ENCODE measurements around the gene TRPC4. TPM values are rescaled to one million over a fixed set of nuclear protein-coding genes. Genes with fewer than 3 reads are reported as not detected.

Gene TRPC4
- total RNA-seq, 1 experiment from 2014 or later, result 19.0 TPM

- no peak overlapping the region for H3K23ac ChIP-seq (ENCODE audit: insufficient read length, low read depth, low read length)
- no peak overlapping the region for H2BK20ac ChIP-seq (ENCODE audit: low read depth, low read length, poor library complexity, severe bottlenecking)
- no peak overlapping the region for H2AFZ ChIP-seq (ENCODE audit: low read length)
- no peak overlapping the region for H4K8ac ChIP-seq (replicated peaks; ENCODE audit: insufficient read length, low read depth, low read length)
- H3K9me3 ChIP-seq (ENCODE audit: control insufficient read depth, low read depth, low read length), result no peaks in the 10 kb centered on the region
- H3K79me2 ChIP-seq (ENCODE audit: insufficient read depth, low read length), result no peaks in the 10 kb centered on the region
- H3K4ac ChIP-seq (ENCODE audit: low read depth, low read length), result no peak overlapping the region
- H2BK12ac ChIP-seq (ENCODE audit: insufficient read length, low read depth, low read length), result no peak overlapping the region
- no peaks in the 10 kb centered on the region for H3K27me3 ChIP-seq (ENCODE audit: insufficient read depth, low read length)
- H3K14ac ChIP-seq (ENCODE audit: insufficient read depth, low read length), result no peak overlapping the region
- no peaks in the 10 kb centered on the region for H3K23me2 ChIP-seq (ENCODE audit: insufficient read length, low read depth, low read length, poor library complexity, severe bottlenecking)
- H3K18ac ChIP-seq (ENCODE audit: insufficient read length, low read depth, low read length), result no peak overlapping the region
- no peak overlapping the region for H3K9ac ChIP-seq (ENCODE audit: extremely low read depth, insufficient read length, low read length)
- peaks cover 0 to 4% of the 10 kb centered on the region in 2 experiments; a peak in 1 of 4 replicates for H3K4me1 Mint-ChIP-seq
- no peaks in the 10 kb centered on the region for H3K27me3 Mint-ChIP-seq (ENCODE audit: low read depth)
- no peak overlapping the region for H3K27ac ChIP-seq (ENCODE audit: insufficient read length, low read depth, low read length)
- TF ChIP-seq CTCF (conservative IDR thresholded peaks at IDR 0.05), result no peak
- no peak overlapping the region for H2BK120ac ChIP-seq (ENCODE audit: low read depth, low read length, poor library complexity, severe bottlenecking)
- no peak overlapping the region for H3K56ac ChIP-seq (ENCODE audit: insufficient read length, low read depth, low read length)
- H3K9me3 Mint-ChIP-seq, result no peaks in the 10 kb centered on the region
- H3K4me3 Mint-ChIP-seq, result no peak overlapping the region
- H2BK5ac ChIP-seq (ENCODE audit: insufficient read length, low read length), result no peak overlapping the region
- H3K79me1 ChIP-seq (ENCODE audit: insufficient read depth, low read depth, low read length, poor library complexity, severe bottlenecking), result no peaks in the 10 kb centered on the region
- no peak overlapping the region for H3T11ph ChIP-seq (ENCODE audit: low read length)
- H3K4me2 ChIP-seq (ENCODE audit: insufficient read depth, insufficient read length, low read length), result no peak overlapping the region
- no peak overlapping the region for H2BK15ac ChIP-seq (ENCODE audit: low read depth, low read length)
- H2AK5ac ChIP-seq (ENCODE audit: insufficient read length, low read length), result no peak overlapping the region
- no peak for DNase-seq
- H4K5ac ChIP-seq (ENCODE audit: insufficient read length, low read depth, low read length), result no peak overlapping the region
- no peaks in the 10 kb centered on the region for H4K20me1 ChIP-seq (ENCODE audit: control insufficient read depth, insufficient read depth, insufficient read length)
- H3K27ac Mint-ChIP-seq, result no peak overlapping the region
- no peak overlapping the region for H4K91ac ChIP-seq (ENCODE audit: insufficient read length, low read depth, low read length)
- no CpG with 5 or more reads among the region's 4 CpGs for WGBS (ENCODE audit: extremely low coverage, insufficient read length, low lambda C conversion rate)
- H3K4me1 ChIP-seq (ENCODE audit: insufficient read depth, low read length), result no peaks in the 10 kb centered on the region
- no peaks in the 10 kb centered on the region for H3K36me3 Mint-ChIP-seq (ENCODE audit: insufficient read depth in 1 of 3, low read depth in 3 of 3)
Measured at GRCh38 chr13:37729876-37730275, 139.7 kb downstream of the TRPC4 start.

Measured in H9 (cell line).